HFF-Myc (cell line): ENCODE data around the gene PKMYT1.

ENCODE experiments used
- DNase-seq: peaks from one replicate; pipeline ENCODE4 v3.0.0-alpha.2; 2011; ENCODE audit warnings: low read depth; ENCODE audit errors: extremely low read depth
- H3K4me3 ChIP-seq: replicated peaks from 2 replicates; pipeline ENCODE4 v1.5.1; 2011; ENCODE audit warnings: low read depth, mild to moderate bottlenecking, control low read depth, low read length
- TF ChIP-seq, protein P1 (sequence below): IDR thresholded peaks from 2 replicates; pipeline ENCODE4 v1.5.1; 2012; ENCODE audit warnings: mild to moderate bottlenecking, low read depth, low read length, control low read depth; ENCODE audit errors: missing control alignments

PKMYT1 gene

DNA sequence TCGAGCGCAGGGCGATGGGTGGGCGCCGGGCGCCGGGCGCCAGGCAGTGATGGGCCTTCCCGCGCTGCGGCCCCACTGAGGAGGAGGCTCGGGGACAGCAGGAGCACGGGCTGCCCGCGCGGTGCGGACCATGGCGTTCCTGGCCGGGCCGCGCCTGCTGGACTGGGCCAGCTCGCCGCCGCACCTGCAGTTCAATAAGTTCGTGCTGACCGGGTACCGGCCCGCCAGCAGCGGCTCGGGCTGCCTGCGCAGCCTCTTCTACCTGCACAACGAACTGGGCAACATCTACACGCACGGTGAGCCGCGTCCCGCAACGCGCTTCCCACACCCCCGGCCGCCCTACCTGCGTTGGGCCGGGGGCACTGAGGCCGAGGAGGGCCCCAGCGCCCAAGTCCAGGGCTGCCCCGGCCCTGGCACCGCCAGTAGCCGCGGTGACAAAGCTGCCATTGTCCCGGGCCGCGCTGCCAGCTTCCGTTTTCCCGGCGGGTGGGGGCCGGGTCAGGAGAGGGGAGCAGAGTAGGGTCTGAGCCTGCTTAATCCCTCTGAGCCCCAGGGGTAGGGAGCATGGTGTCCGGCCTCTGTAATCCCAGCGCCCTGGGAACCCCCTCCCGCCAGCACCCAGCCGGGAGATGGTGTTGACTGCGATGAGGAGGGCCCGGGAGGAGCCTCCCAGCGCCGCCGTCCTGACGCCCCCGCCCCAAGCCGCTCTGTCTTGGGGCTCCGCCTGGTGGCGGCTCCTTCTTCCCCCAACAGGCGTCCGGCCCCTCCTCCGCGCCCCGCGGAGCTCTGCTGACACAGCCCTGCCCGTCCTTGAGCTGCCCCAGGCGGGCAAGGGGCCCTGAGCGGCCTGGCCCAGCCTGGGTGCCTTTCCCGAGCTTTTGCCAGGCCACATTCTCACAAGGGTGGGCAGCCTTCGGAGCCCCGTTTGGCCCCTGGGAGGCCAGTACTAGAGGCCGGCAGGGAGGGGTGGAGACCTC, 10.4 kb downstream of the PKMYT1 start:
- DNase-seq, result no peak
- peak overlapping the region; percentile 62 for H3K4me3 ChIP-seq
- TF ChIP-seq, protein P1, sequence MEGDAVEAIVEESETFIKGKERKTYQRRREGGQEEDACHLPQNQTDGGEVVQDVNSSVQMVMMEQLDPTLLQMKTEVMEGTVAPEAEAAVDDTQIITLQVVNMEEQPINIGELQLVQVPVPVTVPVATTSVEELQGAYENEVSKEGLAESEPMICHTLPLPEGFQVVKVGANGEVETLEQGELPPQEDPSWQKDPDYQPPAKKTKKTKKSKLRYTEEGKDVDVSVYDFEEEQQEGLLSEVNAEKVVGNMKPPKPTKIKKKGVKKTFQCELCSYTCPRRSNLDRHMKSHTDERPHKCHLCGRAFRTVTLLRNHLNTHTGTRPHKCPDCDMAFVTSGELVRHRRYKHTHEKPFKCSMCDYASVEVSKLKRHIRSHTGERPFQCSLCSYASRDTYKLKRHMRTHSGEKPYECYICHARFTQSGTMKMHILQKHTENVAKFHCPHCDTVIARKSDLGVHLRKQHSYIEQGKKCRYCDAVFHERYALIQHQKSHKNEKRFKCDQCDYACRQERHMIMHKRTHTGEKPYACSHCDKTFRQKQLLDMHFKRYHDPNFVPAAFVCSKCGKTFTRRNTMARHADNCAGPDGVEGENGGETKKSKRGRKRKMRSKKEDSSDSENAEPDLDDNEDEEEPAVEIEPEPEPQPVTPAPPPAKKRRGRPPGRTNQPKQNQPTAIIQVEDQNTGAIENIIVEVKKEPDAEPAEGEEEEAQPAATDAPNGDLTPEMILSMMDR, result peak; percentile 59

DNA sequence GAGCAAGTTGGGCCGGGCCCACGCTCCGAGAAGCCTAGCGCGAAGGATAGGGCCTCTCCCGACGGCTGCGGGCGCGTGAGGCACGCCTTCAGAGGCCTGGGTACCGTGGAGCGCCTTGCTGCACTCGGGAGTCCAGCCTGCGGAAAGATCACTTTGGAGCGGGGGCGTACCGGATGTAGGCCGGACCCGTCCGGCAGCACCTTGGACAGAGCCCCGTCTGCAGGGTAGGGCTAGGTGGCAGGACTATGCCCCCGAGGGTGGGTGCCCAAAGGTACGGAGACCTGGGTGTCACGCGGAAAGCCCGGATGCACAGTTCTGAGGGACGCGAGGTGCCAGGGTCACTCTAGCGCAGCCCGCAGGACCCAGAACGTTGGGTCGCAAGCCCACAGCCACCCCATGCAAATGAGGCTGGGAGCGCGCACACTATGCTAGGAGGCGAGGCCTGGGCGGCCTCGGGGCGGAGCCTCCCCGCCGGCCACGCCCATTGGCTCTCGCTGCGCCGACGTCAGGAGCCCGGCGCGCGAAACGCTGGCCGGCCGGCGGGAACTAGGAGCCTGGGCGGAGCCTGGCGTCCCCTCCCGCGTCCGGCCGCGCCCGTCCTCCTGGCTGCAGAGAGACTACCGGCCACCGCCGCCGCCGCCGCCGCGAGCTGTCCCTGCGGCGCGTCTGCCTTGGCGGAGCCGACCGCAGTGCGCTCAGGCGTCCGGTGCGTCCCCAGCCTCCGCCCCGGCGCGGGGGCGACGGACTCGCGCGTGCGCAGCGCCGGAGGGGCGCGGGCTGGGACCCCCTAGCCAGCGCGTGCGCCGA, 11.3 kb downstream of the PKMYT1 start, which contains the start of gene PAQR4:
PAQR4 (plus strand) TSS at position 611 of the 807 bp plus-strand sequence. CDS start 327 bp downstream, outside the sequence.
- peak within 1 kb of the TSS; percentile 62 for H3K4me3 ChIP-seq
- peak; percentile 57 for DNase-seq
- TF ChIP-seq, protein P1, result no peak

DNA sequence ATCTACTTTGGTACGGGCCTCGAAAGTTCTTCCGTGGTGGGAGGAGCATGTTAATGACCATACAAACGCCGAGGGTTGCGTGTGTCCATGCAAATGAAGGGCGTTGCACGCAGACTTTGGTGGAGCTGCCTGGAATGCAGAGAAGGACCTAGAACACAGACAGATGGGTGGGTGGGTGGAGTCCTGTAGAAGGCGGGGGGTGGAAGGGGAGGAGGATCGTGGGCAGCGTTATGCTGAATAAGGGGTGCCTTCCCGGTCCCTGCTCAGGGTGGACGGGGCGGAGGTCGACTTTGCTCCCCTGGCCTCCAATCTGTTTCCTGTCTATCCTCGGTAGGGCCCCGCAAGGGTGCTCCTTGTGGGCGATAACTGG, 11.9 kb downstream of the PKMYT1 start:
- TF ChIP-seq, protein P1, result no peak
- H3K4me3 ChIP-seq, result peak overlapping the region; percentile 62
- no peak for DNase-seq

DNA sequence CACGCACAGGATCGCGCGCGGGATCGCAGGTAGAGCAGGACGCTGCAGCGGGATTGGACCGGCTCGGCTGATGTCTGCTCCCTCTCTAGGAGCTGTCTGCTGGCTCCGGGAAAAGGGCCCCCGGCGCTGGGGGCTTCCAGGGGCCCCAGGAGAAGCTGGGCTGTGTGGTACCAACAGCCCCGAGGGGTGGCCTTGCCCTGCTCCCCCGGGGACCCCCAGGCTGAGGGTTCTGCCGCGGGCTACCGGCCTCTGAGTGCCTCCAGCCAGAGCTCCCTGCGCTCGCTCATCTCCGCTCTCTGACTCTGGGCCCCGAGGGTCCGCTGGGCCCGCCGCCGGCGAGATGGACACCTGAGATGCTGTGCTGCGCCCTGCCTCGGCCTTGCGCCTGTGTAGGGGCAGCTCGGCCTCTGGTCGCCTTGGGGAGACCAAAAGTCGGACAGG, 12.5 kb downstream of the PKMYT1 start:
- no peak overlapping the region for H3K4me3 ChIP-seq
- no peak for DNase-seq
- TF ChIP-seq, protein P1, result no peak

DNA sequence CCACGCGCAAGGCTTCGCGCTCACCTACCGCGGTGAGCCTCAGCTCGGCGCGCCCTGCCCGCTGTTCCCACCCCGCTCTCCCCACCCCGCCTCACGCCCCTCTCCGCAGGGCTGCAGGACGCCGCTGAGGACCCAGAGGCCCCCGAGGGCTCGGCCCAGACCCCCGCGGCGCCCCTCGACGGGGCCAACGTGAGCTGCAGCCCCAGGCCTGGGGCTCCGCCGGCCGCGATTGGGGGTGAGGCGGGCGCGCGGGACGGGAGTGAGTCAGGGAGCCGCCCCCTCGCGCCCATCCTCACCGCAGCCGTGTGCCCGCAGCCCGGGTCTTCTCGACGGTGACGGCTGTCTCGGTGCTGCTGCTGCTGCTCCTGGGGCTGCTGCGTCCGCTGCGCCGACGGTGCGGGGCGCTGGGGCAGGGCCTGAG, 13.0 kb downstream of the PKMYT1 start:
- no peak overlapping the region for H3K4me3 ChIP-seq
- no peak for DNase-seq
- TF ChIP-seq, protein P1, result no peak

DNA sequence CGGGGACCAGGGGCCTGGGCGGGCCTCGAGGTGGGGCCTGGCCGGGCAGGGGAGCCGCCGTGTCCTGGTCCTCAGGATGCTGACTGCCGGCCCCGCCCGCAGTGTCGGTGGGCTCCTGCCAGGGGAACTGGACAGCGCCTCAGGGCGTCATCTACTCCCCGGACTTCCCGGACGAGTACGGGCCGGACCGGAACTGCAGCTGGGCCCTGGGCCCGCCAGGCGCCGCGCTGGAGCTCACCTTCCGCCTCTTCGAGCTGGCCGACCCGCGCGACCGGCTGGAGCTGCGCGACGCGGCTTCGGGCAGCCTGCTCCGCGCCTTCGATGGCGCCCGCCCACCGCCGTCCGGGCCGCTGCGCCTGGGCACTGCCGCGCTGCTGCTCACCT, 13.4 kb downstream of the PKMYT1 start:
- no peak overlapping the region for H3K4me3 ChIP-seq
- TF ChIP-seq, protein P1, result no peak
- no peak for DNase-seq
